Glutamatergic neuron (in vitro differentiated cells): Measurements from ENCODE around the gene MCTP2. TPM values are rescaled to one million over a fixed set of nuclear protein-coding genes. Genes with fewer than 3 reads are reported as not detected.

Experiments used
- DNase-seq: peaks from one replicate; pipeline ENCODE4 v3.0.0; 2022
- H3K27ac Mint-ChIP-seq: one replicate; pipeline ENCODE4 v1.8.0; 2020; ENCODE audit warnings: mild to moderate bottlenecking, mixed read lengths, inconsistent platforms; ENCODE audit not compliant: unreplicated experiment
- H3K27me3 Mint-ChIP-seq: one replicate; pipeline ENCODE4 v1.8.0; 2020; ENCODE audit warnings: mild to moderate bottlenecking, moderate library complexity, mixed read lengths, inconsistent platforms; ENCODE audit not compliant: unreplicated experiment
- H3K36me3 Mint-ChIP-seq: one replicate; pipeline ENCODE4 v1.8.0; 2020; ENCODE audit warnings: mild to moderate bottlenecking, mixed read lengths, inconsistent platforms; ENCODE audit not compliant: unreplicated experiment
- H3K4me1 Mint-ChIP-seq: one replicate; pipeline ENCODE4 v1.8.0; 2020; ENCODE audit warnings: mild to moderate bottlenecking, low read depth, mixed read lengths, inconsistent platforms; ENCODE audit not compliant: unreplicated experiment
- H3K4me3 Mint-ChIP-seq: one replicate; pipeline ENCODE4 v1.8.0; 2020; ENCODE audit warnings: mild to moderate bottlenecking, mixed read lengths, inconsistent platforms; ENCODE audit not compliant: unreplicated experiment
- H3K9me3 Mint-ChIP-seq: one replicate; pipeline ENCODE4 v1.8.0; 2020; ENCODE audit warnings: mild to moderate bottlenecking, moderate library complexity, mixed read lengths, inconsistent platforms; ENCODE audit not compliant: unreplicated experiment
- total RNA-seq: library from RNA; stranded (reverse); fragmentation: NEBNext Ultra II Directional; extraction: Animal tissue kit (Norgen Biotek cat#: 25700); gene quantifications from one replicate; pipeline ENCODE4 v1.2.1, GENCODE V29; 2021; ENCODE audit not compliant: unreplicated experiment
- TF ChIP-seq, protein P1 (sequence below): fragments of 200-600 bp; sonication (generic); IDR thresholded peaks from one replicate; pipeline ENCODE4 v1.5.0; 2021; ENCODE audit not compliant: partially characterized antibody, unreplicated experiment

The MCTP2 gene
- total RNA-seq, 1 donor from 2014 or later, result 0.44 TPM

GRCh38 chr15:94322141-94322540, 90.8 kb downstream of the MCTP2 start:
- no peak overlapping the region for H3K27ac Mint-ChIP-seq
- DNase-seq, result no peak
- TF ChIP-seq, protein P1, sequence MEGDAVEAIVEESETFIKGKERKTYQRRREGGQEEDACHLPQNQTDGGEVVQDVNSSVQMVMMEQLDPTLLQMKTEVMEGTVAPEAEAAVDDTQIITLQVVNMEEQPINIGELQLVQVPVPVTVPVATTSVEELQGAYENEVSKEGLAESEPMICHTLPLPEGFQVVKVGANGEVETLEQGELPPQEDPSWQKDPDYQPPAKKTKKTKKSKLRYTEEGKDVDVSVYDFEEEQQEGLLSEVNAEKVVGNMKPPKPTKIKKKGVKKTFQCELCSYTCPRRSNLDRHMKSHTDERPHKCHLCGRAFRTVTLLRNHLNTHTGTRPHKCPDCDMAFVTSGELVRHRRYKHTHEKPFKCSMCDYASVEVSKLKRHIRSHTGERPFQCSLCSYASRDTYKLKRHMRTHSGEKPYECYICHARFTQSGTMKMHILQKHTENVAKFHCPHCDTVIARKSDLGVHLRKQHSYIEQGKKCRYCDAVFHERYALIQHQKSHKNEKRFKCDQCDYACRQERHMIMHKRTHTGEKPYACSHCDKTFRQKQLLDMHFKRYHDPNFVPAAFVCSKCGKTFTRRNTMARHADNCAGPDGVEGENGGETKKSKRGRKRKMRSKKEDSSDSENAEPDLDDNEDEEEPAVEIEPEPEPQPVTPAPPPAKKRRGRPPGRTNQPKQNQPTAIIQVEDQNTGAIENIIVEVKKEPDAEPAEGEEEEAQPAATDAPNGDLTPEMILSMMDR, result no peak
- H3K4me3 Mint-ChIP-seq, result no peak overlapping the region
- H3K9me3 Mint-ChIP-seq, result no peaks in the 10 kb centered on the region
- H3K4me1 Mint-ChIP-seq, result peaks cover 2% of the 10 kb centered on the region
- H3K36me3 Mint-ChIP-seq, result no peaks in the 10 kb centered on the region
- H3K27me3 Mint-ChIP-seq, result peaks cover 1% of the 10 kb centered on the region

DNA sequence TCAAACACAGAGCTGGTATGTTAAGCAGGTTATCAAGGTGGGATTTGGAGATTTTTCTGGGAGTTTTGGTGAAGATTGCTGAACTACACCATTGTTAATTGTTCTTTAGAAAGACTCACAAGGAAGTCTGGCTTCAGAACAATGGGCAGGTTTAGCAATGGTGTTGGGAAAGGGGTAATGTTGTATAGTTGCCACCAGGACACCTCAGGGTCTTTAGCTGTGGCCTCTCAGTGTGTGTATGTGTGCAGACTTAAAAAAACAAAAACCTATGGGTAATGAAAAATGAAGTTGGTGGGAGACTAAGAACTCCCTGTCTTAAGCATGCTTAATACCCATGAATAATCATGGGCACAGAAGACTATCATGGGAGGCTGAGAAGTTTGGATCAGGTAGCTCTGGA, 91.7 kb downstream of the MCTP2 start:
- Mint-ChIP-seq H3K36me3 (no peaks in the 10 kb centered on the region), H3K4me1 (peaks cover 2% of the 10 kb centered on the region), H3K9me3 (no peaks in the 10 kb centered on the region), H3K4me3 (no peak overlapping the region), H3K27ac (no peak overlapping the region), H3K27me3 (peaks cover 1% of the 10 kb centered on the region)
- no peak for DNase-seq
- TF ChIP-seq, protein P1, result no peak

GRCh38 chr15:94324117-94324826, 92.9 kb downstream of the MCTP2 start:
- H3K27ac Mint-ChIP-seq, result no peak overlapping the region
- H3K4me3 Mint-ChIP-seq, result no peak overlapping the region
- TF ChIP-seq, protein P1, result peak; percentile 85
- peaks cover 2% of the 10 kb centered on the region for H3K4me1 Mint-ChIP-seq
- no peaks in the 10 kb centered on the region for H3K36me3 Mint-ChIP-seq
- H3K27me3 Mint-ChIP-seq, result peaks cover 1% of the 10 kb centered on the region
- H3K9me3 Mint-ChIP-seq, result no peaks in the 10 kb centered on the region
- peak; percentile 48 for DNase-seq

GRCh38 chr15:94324835-94325767, 93.7 kb downstream of the MCTP2 start:
- Mint-ChIP-seq H3K36me3 (no peaks in the 10 kb centered on the region), H3K4me3 (no peak overlapping the region), H3K9me3 (no peaks in the 10 kb centered on the region), H3K27me3 (peaks cover 1% of the 10 kb centered on the region), H3K4me1 (peaks cover 2% of the 10 kb centered on the region), H3K27ac (no peak overlapping the region)
- DNase-seq, result no peak
- TF ChIP-seq, protein P1, result no peak
